Esophagus muscularis mucosa (tissue), 4 donors: ENCODE data around the gene STK32B.

Source experiments
- CTCF ChIP-seq, 3 experiments: fragments of 200-600 bp in 2 of 3; fragments of 450-650 bp in 1 of 3; sonication (generic) in 2 of 3; IDR thresholded peaks; one replicate each; pipeline ENCODE4 v1.5.1; 2017 to 2019; ENCODE audit warnings: antibody characterized with exemption in 3 of 3, mild to moderate bottlenecking in 2 of 3, moderate library complexity in 1 of 3
- EP300 ChIP-seq: sonication (generic); formaldehyde crosslinking; IDR thresholded peaks from one replicate; pipeline ENCODE4 v1.6.1; 2017; ENCODE audit warnings: antibody characterized with exemption
- POLR2AphosphoS5 ChIP-seq, 2 donors: sonication (generic); formaldehyde crosslinking; IDR thresholded peaks; one replicate each; pipeline ENCODE4 v1.6.1; 2017; ENCODE audit warnings: antibody characterized with exemption in 2 of 2

GRCh38 chr4:5018096-5018495 is 33.2 kb upstream of the STK32B start:
- TF ChIP-seq POLR2AphosphoS5 (IDR thresholded peaks at IDR 0.05), result no peak
- TF ChIP-seq CTCF (IDR thresholded peaks at IDR 0.05), result no peak
- TF ChIP-seq EP300, result no peak
